HepG2 (cell line): ENCODE results near the gene ACTN4. TPM values are rescaled to one million over a fixed set of nuclear protein-coding genes. Genes with fewer than 3 reads are reported as not detected.
A peak's percentile ranks its signal among the peaks of the same experiment; 100 is the strongest.

Experiments
- ATAC-seq: fragments of 200-7000 bp; cut with Tn5 transposase; 3 replicates; pipeline ENCODE4 v1.9.1; 2020; ENCODE audit warnings: mild to moderate bottlenecking, moderate library complexity
- BruUV-seq: library from RNA; stranded (reverse); fragments of 400-500 nt; replicated peaks from 2 replicates; lab custom pipeline; 2021; lab: Mats Ljungman, UMichigan
- CTCF ChIA-PET: fragments of 300-600 bp; formaldehyde crosslinking; extraction: SDS; loops from one replicate; lab custom pipeline; 2021; ENCODE audit warnings: low total read pairs, inconsistent platforms, low intra/inter-chr PET ratio; lab: Yijun Ruan, JAX
- POLR2A ChIA-PET: fragments of 350-600 bp; sonication (Branson Sonifier 250); formaldehyde crosslinking; loops from one replicate; lab custom pipeline; 2020; ENCODE audit warnings: antibody characterized with exemption, inconsistent platforms; lab: Yijun Ruan, JAX
- DNase-seq: peaks from one replicate; pipeline ENCODE4 v3.0.0-alpha.2; 2015; ENCODE audit warnings: low spot score
- FAIRE-seq: peaks from 3 replicates; lab custom pipeline; 2011; peaks lifted over from hg19 to GRCh38; lab: Jason Lieb, UNC
- H2AFZ ChIP-seq: one replicate; pipeline ENCODE4 v1.6.1; 2011; ENCODE audit warnings: low read length, inconsistent platforms
- H3K27ac ChIP-seq: fragments of 300-600 bp; 3 replicates; pipeline ENCODE4 v1.8.0; 2011; ENCODE audit warnings: mixed run types, mild to moderate bottlenecking, mixed read lengths, low read length, inconsistent platforms; ENCODE audit not compliant: insufficient read depth; ENCODE audit errors: extremely low read length
- H3K27me3 ChIP-seq, 2 experiments: fragments of 200-600 bp in 1 of 2; 2 replicates in 1 of 2; 3 replicates in 1 of 2; pipeline versions ENCODE4 v1.6.0 to v1.8.0; 2011; ENCODE audit warnings: low read length in 2 of 2, mild to moderate bottlenecking in 2 of 2, moderate library complexity in 2 of 2, inconsistent platforms in 1 of 2; ENCODE audit not compliant: insufficient read depth in 2 of 2, control insufficient read depth in 1 of 2
- H3K36me3 ChIP-seq, 2 experiments: fragments of 200-600 bp in 1 of 2; replicated peaks in 1 of 2; 2 replicates in 1 of 2; 3 replicates in 1 of 2; pipeline versions ENCODE4 v1.5.1 to v1.8.0; 2011; ENCODE audit warnings: low read length in 2 of 2, inconsistent platforms in 1 of 2; ENCODE audit not compliant: insufficient read depth in 2 of 2, control insufficient read depth in 1 of 2
- H3K4me1 ChIP-seq: 2 replicates; pipeline ENCODE4 v1.5.1; 2012; ENCODE audit warnings: low read length, inconsistent platforms; ENCODE audit not compliant: insufficient read depth
- H3K4me2 ChIP-seq: 2 replicates; pipeline ENCODE4 v1.6.0; 2011; ENCODE audit warnings: low read depth, low read length, inconsistent platforms
- H3K4me3 ChIP-seq, 3 experiments: fragments of 200-600 bp in 1 of 3; sonication (generic), shearing (Covaris generic) in 1 of 3; replicated peaks in 1 of 3; 2 replicates each; pipeline ENCODE4 v1.5.1; 2011 to 2016; ENCODE audit warnings: low read length in 3 of 3, inconsistent platforms in 2 of 3, low read depth in 2 of 3, mild to moderate bottlenecking in 2 of 3, control low read depth in 1 of 3, mixed read lengths in 1 of 3; ENCODE audit not compliant: insufficient read depth in 1 of 3
- H3K79me2 ChIP-seq: one replicate; pipeline ENCODE4 v1.6.1; 2011; ENCODE audit warnings: low read length, inconsistent platforms; ENCODE audit not compliant: insufficient read depth
- H3K9ac ChIP-seq: 2 replicates; pipeline ENCODE4 v1.6.0; 2011; ENCODE audit warnings: mild to moderate bottlenecking, low read depth, low read length, inconsistent platforms; ENCODE audit not compliant: insufficient read depth
- H3K9me3 ChIP-seq: 2 replicates; pipeline ENCODE4 v1.5.1; 2012; ENCODE audit warnings: mild to moderate bottlenecking, low read length
- H4K20me1 ChIP-seq: 2 replicates; pipeline ENCODE4 v1.6.0; 2011; ENCODE audit warnings: inconsistent platforms, mild to moderate bottlenecking, low read length, moderate library complexity; ENCODE audit not compliant: insufficient read depth
- AGO2 ChIP-seq: fragments of 200-400 bp; formaldehyde crosslinking; optimal IDR thresholded peaks from 2 replicates; pipeline ENCODE3; 2017; ENCODE audit warnings: mild to moderate bottlenecking, low read depth, low read length, moderate library complexity
- HNRNPLL ChIP-seq: fragments of 200-400 bp; formaldehyde crosslinking; IDR thresholded peaks from 2 replicates; pipeline ENCODE4 v1.6.1; 2017; ENCODE audit warnings: mild to moderate bottlenecking, low read depth, low read length; ENCODE audit not compliant: poor library complexity, severe bottlenecking
- JUN ChIP-seq: sonication (generic); formaldehyde crosslinking; IDR thresholded peaks from 2 replicates; pipeline ENCODE4 v1.4.0; 2020; ENCODE audit warnings: mild to moderate bottlenecking, missing genetic modification reagents
- MAZ ChIP-seq, 2 experiments: sonication (generic) in 1 of 2; formaldehyde crosslinking in 1 of 2; IDR thresholded peaks; 2 replicates each; pipeline versions ENCODE4 v1.5.0 to v1.6.1; 2012 to 2020; ENCODE audit warnings: low read depth in 2 of 2, mild to moderate bottlenecking in 2 of 2, borderline replicate concordance in 1 of 2, improper control_type of control experiment in 1 of 2, low read length in 1 of 2, missing genetic modification reagents in 1 of 2, moderate library complexity in 1 of 2
- MLLT10 ChIP-seq: sonication (generic); formaldehyde crosslinking; IDR thresholded peaks from 2 replicates; pipeline ENCODE4 v1.4.0; 2020; ENCODE audit warnings: missing genetic modification reagents
- THAP11 ChIP-seq: IDR thresholded peaks from 2 replicates; pipeline ENCODE4 v1.6.1; 2016; ENCODE audit warnings: missing biosample characterization, missing genetic modification reagents
- ZBTB39 ChIP-seq: sonication (generic); formaldehyde crosslinking; IDR thresholded peaks from 2 replicates; pipeline ENCODE4 v1.5.0; 2020; ENCODE audit warnings: missing genetic modification reagents
- ZBTB49 ChIP-seq: sonication (generic); formaldehyde crosslinking; IDR thresholded peaks from 2 replicates; pipeline ENCODE4 v1.4.0; 2020; ENCODE audit warnings: missing genetic modification reagents, borderline replicate concordance
- ZFP36L1 ChIP-seq: sonication (generic); formaldehyde crosslinking; IDR thresholded peaks from 2 replicates; pipeline ENCODE4 v1.8.0; 2022; ENCODE audit warnings: mild to moderate bottlenecking, missing genetic modification reagents, moderate library complexity
- ZNF225 ChIP-seq: sonication (generic); formaldehyde crosslinking; IDR thresholded peaks from 2 replicates; pipeline ENCODE4 v1.4.0; 2020; ENCODE audit warnings: mild to moderate bottlenecking, missing genetic modification reagents
- ZNF3 ChIP-seq: IDR thresholded peaks from 2 replicates; pipeline ENCODE4 v1.7.0; 2017; ENCODE audit warnings: inconsistent platforms
- ZNF34 ChIP-seq: sonication (generic); formaldehyde crosslinking; IDR thresholded peaks from 2 replicates; pipeline ENCODE4 v1.4.0; 2020; ENCODE audit warnings: mild to moderate bottlenecking, missing genetic modification reagents, borderline replicate concordance
- ZNF567 ChIP-seq: sonication (generic); formaldehyde crosslinking; IDR thresholded peaks from 2 replicates; pipeline ENCODE4 v1.8.1; 2023; ENCODE audit warnings: mild to moderate bottlenecking, missing genetic modification reagents, borderline replicate concordance
- ZNF619 ChIP-seq: sonication (generic); formaldehyde crosslinking; IDR thresholded peaks from 2 replicates; pipeline ENCODE4 v1.4.0; 2020; ENCODE audit warnings: mild to moderate bottlenecking, missing genetic modification reagents
- WGBS: methylation state at CpG from one replicate; pipeline ENCODE4 v1.1.6; 2017; ENCODE audit warnings: low lambda C conversion rate; 5-methylcytosine and 5-hydroxymethylcytosine counted together
- in situ Hi-C: cut with HindIII; loops from 2 replicates; pipeline ENCODE4 v1.10.0; 2017; ENCODE audit warnings: low pct_unique_long_range_greater_than_20kb; ENCODE audit not compliant: extremely low pct_ligation_motif_present
- intact Hi-C: fragments of 100-400 bp; cut with micrococcal nuclease; formaldehyde crosslinking; loops from one replicate; pipeline ENCODE4 v1.10.0; 2022; ENCODE audit not compliant: unreplicated experiment
- polyA plus RNA-seq, 8 experiments: library from polyadenylated mRNA; depleted of rRNA in 3 of 8; stranded (reverse) in 7 of 8; unstranded in 1 of 8; fragments of >200 nt; fragmentation: Illumina TruSeq in 4 of 8; extraction: Trizol in 4 of 8; gene quantifications; 2 replicates each; pipeline versions ENCODE4 v1.2.1 to v1.2.3, GENCODE V29; 2011 to 2016; ENCODE audit warnings: low read depth in 4 of 8, missing spikeins in 1 of 8, mixed read lengths in 1 of 8; ENCODE audit not compliant: insufficient read depth in 1 of 8
- total RNA-seq, 5 experiments: library from RNA; depleted of rRNA; stranded (reverse); fragments of >200 nt; fragmentation: Illumina TruSeq; extraction: Trizol; gene quantifications; 2 replicates each; pipeline ENCODE4 v1.2.3, GENCODE V29; 2016; ENCODE audit warnings: low read depth in 1 of 5

Gene ACTN4
- total and polyA plus RNA-seq, 2 of the 13 experiments (the other 11 are each of a cell fraction or from before 2014, with no cell fraction given) = 171 to 192 TPM

DNA sequence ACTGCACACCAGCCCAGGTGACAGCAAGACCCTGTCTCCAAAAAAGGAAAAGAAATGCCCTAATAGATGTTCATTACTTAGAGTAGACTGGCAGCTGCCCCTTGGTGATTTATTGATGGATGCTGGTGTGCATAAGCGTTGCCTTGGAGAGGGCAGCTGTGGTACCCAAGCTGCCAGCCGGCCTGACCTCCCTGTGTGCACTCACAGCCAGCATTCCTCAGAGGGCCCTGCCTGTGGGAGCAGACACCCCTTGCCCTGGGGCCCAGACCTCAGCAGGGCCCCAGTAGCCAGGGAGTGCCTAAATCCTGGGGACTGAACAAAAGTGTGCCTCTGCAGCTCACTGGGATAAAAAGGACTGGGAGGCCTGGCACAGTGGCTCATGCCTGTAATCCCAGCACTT, 7.8 kb upstream of the ACTN4 start:
- no peak overlapping the region for H2AFZ ChIP-seq
- POLR2A ChIA-PET = interaction anchor here (2.0 to 2.7 kb wide), 2 partner anchors 10 to 21 kb away, joined by 6 read pairs; partner anchors contain the start of gene EIF3K
- no peak overlapping the region for H3K9ac ChIP-seq
- DNase-seq (no peak), FAIRE-seq (no peak), ATAC-seq (no peak)
- intact Hi-C loops (no loop called here), in situ Hi-C loops (loop anchor here (10.0 kb wide), 1 partner anchor 95 kb away; no protein-coding TSS in a partner anchor)
- TF ChIP-seq AGO2 (peak; percentile 42), MAZ (IDR thresholded peaks at IDR 0.05; ENCODE audit: borderline replicate concordance, low read depth, low read length) (no peak), MAZ (CRISPR knock-in tag; IDR thresholded peaks at IDR 0.05; ENCODE audit: low read depth) (no peak)
- H3K27me3 ChIP-seq = no peaks in the 10 kb centered on the region; a peak in 1 of 5 replicates
- WGBS = 90% methylated on average over 2 of the region's 2 CpGs
- H3K9me3 ChIP-seq = no peaks in the 10 kb centered on the region
- no peak overlapping the region for H3K27ac ChIP-seq
- CTCF ChIA-PET = no interaction called here
- H3K36me3 ChIP-seq = peaks cover 0 to 1% of the 10 kb centered on the region in 2 experiments; a peak in 1 of 5 replicates
- H4K20me1 ChIP-seq = 0 out of 2 replicates have a peak, but pooled peaks cover 4% of the 10 kb centered on the region
- H3K79me2 ChIP-seq = no peaks in the 10 kb centered on the region
- no peak overlapping the region for H3K4me3 ChIP-seq
- no TSS peak for BruUV-seq
- H3K4me1 ChIP-seq = peaks cover 18% of the 10 kb centered on the region
- no peak overlapping the region for H3K4me2 ChIP-seq

- no TSS peak for BruUV-seq
- Histone ChIP-seq H3K27me3 (no peaks in the 10 kb centered on the region; a peak in 1 of 5 replicates), H3K4me1 (peaks cover 18% of the 10 kb centered on the region), H3K36me3 (no peaks in the 10 kb centered on the region; a peak in 1 of 5 replicates), H3K9me3 (no peaks in the 10 kb centered on the region), H2AFZ (no peak overlapping the region), H3K27ac (no peak overlapping the region), H3K79me2 (no peaks in the 10 kb centered on the region), H3K4me2 (no peak overlapping the region), H3K9ac (no peak overlapping the region), H4K20me1 (0 out of 2 replicates have a peak, but pooled peaks cover 4% of the 10 kb centered on the region), H3K4me3 (no peak overlapping the region)
- CTCF ChIA-PET = no interaction called here
- FAIRE-seq (no peak), ATAC-seq (no peak), DNase-seq (no peak)
- TF ChIP-seq ZBTB39 (CRISPR knock-in tag) = no peak
- TF ChIP-seq ZNF619 (CRISPR knock-in tag) = no peak
- TF ChIP-seq ZFP36L1 (CRISPR knock-in tag) = no peak
- TF ChIP-seq JUN (CRISPR knock-in tag) = no peak
- TF ChIP-seq ZNF567 (CRISPR knock-in tag) = no peak
- no peak for TF ChIP-seq ZNF225
- no peak for TF ChIP-seq ZNF3 (CRISPR knock-in tag)
- TF ChIP-seq THAP11 (CRISPR knock-in tag) = no peak
- TF ChIP-seq MLLT10 = no peak
- TF ChIP-seq ZBTB49 (CRISPR knock-in tag) = no peak
- no peak for TF ChIP-seq HNRNPLL
- no peak for TF ChIP-seq ZNF34 (CRISPR knock-in tag)
- POLR2A ChIA-PET = interaction anchor here (2.7 kb wide), 1 partner anchor 22 kb away, joined by 6 read pairs; the partner anchor contains the start of gene EIF3K
- intact Hi-C loops = no loop called here
- WGBS = 81% methylated on average over 2 of the region's 4 CpGs
- in situ Hi-C loops = no loop called here
Measured at GRCh38 chr19:38640368-38640767, 7.1 kb upstream of the ACTN4 start.
